WTC11 (cell line): ENCODE results near the gene CPPED1. TPM values are rescaled to one million over a fixed set of nuclear protein-coding genes. Genes with fewer than 3 reads are reported as not detected.

ENCODE experiments used
- ATAC-seq: fragments of 200-7000 bp; cut with Tn5 transposase; 2 replicates; pipeline ENCODE4 v1.10.0; 2021; ENCODE audit warnings: mild to moderate bottlenecking, moderate library complexity
- CTCF ChIA-PET: fragments of 300-600 bp; sonication (Branson Sonifier 250); formaldehyde crosslinking; loops from one replicate; lab custom pipeline; 2021; ENCODE audit warnings: antibody characterized with exemption; lab: Charles Lee
- POLR2A ChIA-PET: fragments of 350-600 bp; sonication (Branson Sonifier 250); formaldehyde crosslinking; loops from one replicate; lab custom pipeline; 2021; ENCODE audit warnings: antibody characterized with exemption; lab: Charles Lee
- DNase-seq: peaks from one replicate; pipeline ENCODE4 v3.0.0; 2021; ENCODE audit warnings: low spot score
- H3K27ac Mint-ChIP-seq: 2 replicates; pipeline ENCODE4 v1.8.0; 2021; ENCODE audit warnings: mixed read lengths
- H3K27me3 Mint-ChIP-seq: 2 replicates; pipeline ENCODE4 v1.8.0; 2021; ENCODE audit warnings: low read depth, mild to moderate bottlenecking, moderate library complexity, mixed read lengths
- H3K36me3 Mint-ChIP-seq: 2 replicates; pipeline ENCODE4 v1.8.0; 2021; ENCODE audit warnings: mixed read lengths
- H3K4me1 Mint-ChIP-seq: 2 replicates; pipeline ENCODE4 v1.8.0; 2022; ENCODE audit warnings: mixed read lengths
- H3K4me3 Mint-ChIP-seq: 2 replicates; pipeline ENCODE4 v1.8.0; 2021; ENCODE audit warnings: mild to moderate bottlenecking, moderate library complexity, mixed read lengths
- H3K9me3 Mint-ChIP-seq: 2 replicates; pipeline ENCODE4 v1.8.0; 2021; ENCODE audit warnings: mixed read lengths
- AFF4 ChIP-seq: sonication (generic); formaldehyde crosslinking; IDR thresholded peaks from 2 replicates; pipeline ENCODE4 v1.8.1; 2023; ENCODE audit warnings: mild to moderate bottlenecking, missing genetic modification reagents, borderline replicate concordance
- ATF3 ChIP-seq: sonication (generic); formaldehyde crosslinking; conservative IDR thresholded peaks from 2 replicates; pipeline ENCODE4 v1.8.1; 2022; ENCODE audit warnings: mild to moderate bottlenecking, missing genetic modification reagents
- CDX4 ChIP-seq: fragments of 250-450 bp; sonication (Bioruptor Pico); IDR thresholded peaks from 2 replicates; pipeline ENCODE4 v1.9.0; 2021; ENCODE audit warnings: moderate library complexity, mild to moderate bottlenecking, inconsistent platforms, borderline replicate concordance
- E2F4 ChIP-seq: sonication (generic); formaldehyde crosslinking; IDR thresholded peaks from 2 replicates; pipeline ENCODE4 v1.8.1; 2022; ENCODE audit warnings: low read depth, mild to moderate bottlenecking, moderate library complexity, missing genetic modification reagents, borderline replicate concordance
- ELF4 ChIP-seq: sonication (generic); formaldehyde crosslinking; IDR thresholded peaks from 2 replicates; pipeline ENCODE4 v1.8.1; 2022; ENCODE audit warnings: low read depth, mild to moderate bottlenecking, moderate library complexity, missing genetic modification reagents
- IRF1 ChIP-seq: sonication (generic); formaldehyde crosslinking; IDR thresholded peaks from 2 replicates; pipeline ENCODE4 v1.8.0; 2023; ENCODE audit warnings: missing genetic modification reagents
- KAT7 ChIP-seq: sonication (generic); formaldehyde crosslinking; IDR thresholded peaks from 2 replicates; pipeline ENCODE4 v1.8.1; 2023; ENCODE audit warnings: missing genetic modification reagents, mild to moderate bottlenecking, borderline replicate concordance
- NFATC4 ChIP-seq: fragments of 250-450 bp; sonication (Bioruptor Pico); IDR thresholded peaks from 2 replicates; pipeline ENCODE4 v1.9.0; 2021; ENCODE audit warnings: mild to moderate bottlenecking
- NFYB ChIP-seq: sonication (generic); formaldehyde crosslinking; conservative IDR thresholded peaks from 2 replicates; pipeline ENCODE4 v1.8.0; 2022; ENCODE audit warnings: low read depth, missing genetic modification reagents
- PREB ChIP-seq: sonication (generic); formaldehyde crosslinking; IDR thresholded peaks from 2 replicates; pipeline ENCODE4 v1.8.1; 2022; ENCODE audit warnings: mild to moderate bottlenecking, missing genetic modification reagents, moderate library complexity, borderline replicate concordance
- SOX15 ChIP-seq: fragments of 250-450 bp; sonication (Bioruptor Pico); IDR thresholded peaks from 2 replicates; pipeline ENCODE4 v1.9.0; 2021; ENCODE audit warnings: mild to moderate bottlenecking
- SP1 ChIP-seq: sonication (generic); formaldehyde crosslinking; conservative IDR thresholded peaks from 2 replicates; pipeline ENCODE4 v1.8.1; 2022; ENCODE audit warnings: missing genetic modification reagents
- TCF7 ChIP-seq: sonication (generic); formaldehyde crosslinking; IDR thresholded peaks from 2 replicates; pipeline ENCODE4 v1.8.0; 2022; ENCODE audit warnings: mild to moderate bottlenecking, low read depth, missing genetic modification reagents, moderate library complexity
- TEAD4 ChIP-seq: sonication (generic); formaldehyde crosslinking; IDR thresholded peaks from 2 replicates; pipeline ENCODE4 v1.8.0; 2022; ENCODE audit warnings: mild to moderate bottlenecking, missing genetic modification reagents
- ZMAT4 ChIP-seq: fragments of 250-450 bp; sonication (Bioruptor Pico); IDR thresholded peaks from 2 replicates; pipeline ENCODE4 v1.9.0; 2021; ENCODE audit warnings: mild to moderate bottlenecking
- ZNF232 ChIP-seq: sonication (generic); formaldehyde crosslinking; IDR thresholded peaks from 2 replicates; pipeline ENCODE4 v1.8.0; 2022; ENCODE audit warnings: mild to moderate bottlenecking, missing genetic modification reagents
- ZNF263 ChIP-seq: sonication (generic); formaldehyde crosslinking; IDR thresholded peaks from 2 replicates; pipeline ENCODE4 v1.8.1; 2022; ENCODE audit warnings: low read depth, mild to moderate bottlenecking, moderate library complexity, missing genetic modification reagents
- ZNF671 ChIP-seq: fragments of 250-450 bp; sonication (Bioruptor Pico); IDR thresholded peaks from 2 replicates; pipeline ENCODE4 v1.8.0; 2021; ENCODE audit warnings: mild to moderate bottlenecking
- total RNA-seq: library from RNA; stranded (reverse); gene quantifications from 3 replicates; pipeline ENCODE4 v1.2.3, GENCODE V29; 2021

Gene CPPED1
- total RNA-seq, 1 experiment from 2014 or later: 8.8 TPM

- no peak overlapping the region for H3K4me3 Mint-ChIP-seq
- ATAC-seq (peak; percentile 66), DNase-seq (no peak)
- peaks cover 23% of the 10 kb centered on the region for H3K9me3 Mint-ChIP-seq
- TF ChIP-seq ZNF671 (no peak), SP1 (no peak), KAT7 (no peak), NFATC4 (no peak), TEAD4 (CRISPR knock-in tag) (no peak), E2F4 (no peak), TCF7 (CRISPR knock-in tag) (no peak), ELF4 (CRISPR knock-in tag) (no peak), NFYB (CRISPR knock-in tag) (no peak), ATF3 (CRISPR knock-in tag) (no peak), AFF4 (no peak), SOX15 (CRISPR knock-in tag) (no peak), PREB (no peak), ZNF232 (CRISPR knock-in tag) (no peak)
- peak overlapping the region; percentile 78 for H3K27ac Mint-ChIP-seq
- ChIA-PET POLR2A (interaction anchor here (0.6 to 0.7 kb wide), 2 partner anchors 10 to 1421 kb away, joined by 3 read pairs; no protein-coding TSS in a partner anchor), CTCF (no interaction called here)
- peaks cover 15% of the 10 kb centered on the region for H3K36me3 Mint-ChIP-seq
- H3K27me3 Mint-ChIP-seq: no peaks in the 10 kb centered on the region
- peaks cover 28% of the 10 kb centered on the region for H3K4me1 Mint-ChIP-seq
These were observed 123.9 kb downstream of the CPPED1 start for GRCh38 chr16:12679660-12680272.

GRCh38 chr16:12678983-12679382 is 124.7 kb downstream of the CPPED1 start:
- Mint-ChIP-seq H3K36me3 (peaks cover 15% of the 10 kb centered on the region), H3K27me3 (no peaks in the 10 kb centered on the region), H3K4me1 (peaks cover 28% of the 10 kb centered on the region), H3K27ac (no peak overlapping the region), H3K9me3 (peaks cover 23% of the 10 kb centered on the region), H3K4me3 (no peak overlapping the region)
- ATAC-seq: no peak
- TF ChIP-seq IRF1 (CRISPR knock-in tag): no peak
- no peak for TF ChIP-seq ZNF263
- TF ChIP-seq SP1: no peak
- no peak for TF ChIP-seq ZMAT4 (CRISPR knock-in tag)
- no peak for TF ChIP-seq CDX4 (CRISPR knock-in tag)
- no peak for DNase-seq
- ChIA-PET CTCF (no interaction called here), POLR2A (no interaction called here)
